GM12878 (cell line): Measurements from ENCODE around the gene LRRC15. TPM values are rescaled to one million over a fixed set of nuclear protein-coding genes. Genes with fewer than 3 reads are reported as not detected.
A peak's percentile ranks its signal among the peaks of the same experiment; 100 is the strongest.

Experiments used
- BACH1 ChIP-seq: fragments of 450-650 bp; IDR thresholded peaks from 2 replicates; pipeline ENCODE4 v1.6.1; 2017; ENCODE audit warnings: mild to moderate bottlenecking, borderline replicate concordance
- JUND ChIP-seq: IDR thresholded peaks from 2 replicates; pipeline ENCODE4 v1.6.1; 2012; ENCODE audit warnings: low read depth, mild to moderate bottlenecking, low read length, improper control_type of control experiment, moderate library complexity
- MYC ChIP-seq: IDR thresholded peaks from 2 replicates; pipeline ENCODE4 v1.6.1; 2011; ENCODE audit warnings: mild to moderate bottlenecking, low read length, moderate library complexity, inconsistent platforms; ENCODE audit not compliant: insufficient read depth, insufficient replicate concordance, insufficient read length, severe bottlenecking
- NRF1 ChIP-seq: conservative IDR thresholded peaks from 2 replicates; pipeline ENCODE4 v1.6.1; 2011; ENCODE audit warnings: mild to moderate bottlenecking, low read depth, low read length, improper control_type of control experiment
- TCF3 ChIP-seq: IDR thresholded peaks from 2 replicates; pipeline ENCODE4 v1.6.1; 2012; ENCODE audit warnings: low read depth, mild to moderate bottlenecking, low read length, borderline replicate concordance; ENCODE audit not compliant: insufficient read depth
- polyA plus RNA-seq, 11 experiments: library from polyadenylated mRNA; depleted of rRNA in 4 of 11; unstranded in 6 of 11; stranded (reverse) in 5 of 11; fragments of >200 nt; fragmentation: Nextera tagmentation in 4 of 11; fragmentation: Illumina TruSeq in 1 of 11; extraction: Ambion mirVana in 4 of 11; extraction: Trizol in 1 of 11; gene quantifications; 1 replicate in 1 of 11; 2 replicates in 10 of 11; pipeline versions ENCODE4 v1.2.1 to v1.2.3, GENCODE V29; 2011 to 2016; ENCODE audit warnings: inconsistent platforms in 2 of 11, missing spikeins in 2 of 11, low read depth in 1 of 11
- total RNA-seq, 4 experiments: library from RNA; depleted of rRNA in 3 of 4; stranded (reverse); fragments of >200 nt in 3 of 4; fragmentation: Illumina TruSeq in 1 of 4; extraction: Trizol in 1 of 4; gene quantifications; 2 replicates each; pipeline versions ENCODE4 v1.2.1 to v1.2.3, GENCODE V29; 2013 to 2021
- TF ChIP-seq, protein P1 (sequence below): fragments of 450-650 bp; IDR thresholded peaks from 2 replicates; pipeline ENCODE4 v1.6.1; 2017; ENCODE audit warnings: antibody characterized with exemption, mild to moderate bottlenecking, moderate library complexity
- TF ChIP-seq, protein P2 (sequence below): IDR thresholded peaks from 2 replicates; pipeline ENCODE4 v1.6.1; 2011; ENCODE audit warnings: low read depth, mild to moderate bottlenecking, low read length, moderate library complexity, borderline replicate concordance; ENCODE audit errors: extremely low read depth
- TF ChIP-seq, protein P3 (sequence below): fragments of 450-650 bp; IDR thresholded peaks from 2 replicates; pipeline ENCODE4 v1.6.1; 2016; ENCODE audit warnings: mild to moderate bottlenecking

LRRC15 gene
- total and polyA plus RNA-seq, 10 of the 15 experiments (the other 5 are each of a cell fraction or from before 2014, with no cell fraction given), result not detected

DNA sequence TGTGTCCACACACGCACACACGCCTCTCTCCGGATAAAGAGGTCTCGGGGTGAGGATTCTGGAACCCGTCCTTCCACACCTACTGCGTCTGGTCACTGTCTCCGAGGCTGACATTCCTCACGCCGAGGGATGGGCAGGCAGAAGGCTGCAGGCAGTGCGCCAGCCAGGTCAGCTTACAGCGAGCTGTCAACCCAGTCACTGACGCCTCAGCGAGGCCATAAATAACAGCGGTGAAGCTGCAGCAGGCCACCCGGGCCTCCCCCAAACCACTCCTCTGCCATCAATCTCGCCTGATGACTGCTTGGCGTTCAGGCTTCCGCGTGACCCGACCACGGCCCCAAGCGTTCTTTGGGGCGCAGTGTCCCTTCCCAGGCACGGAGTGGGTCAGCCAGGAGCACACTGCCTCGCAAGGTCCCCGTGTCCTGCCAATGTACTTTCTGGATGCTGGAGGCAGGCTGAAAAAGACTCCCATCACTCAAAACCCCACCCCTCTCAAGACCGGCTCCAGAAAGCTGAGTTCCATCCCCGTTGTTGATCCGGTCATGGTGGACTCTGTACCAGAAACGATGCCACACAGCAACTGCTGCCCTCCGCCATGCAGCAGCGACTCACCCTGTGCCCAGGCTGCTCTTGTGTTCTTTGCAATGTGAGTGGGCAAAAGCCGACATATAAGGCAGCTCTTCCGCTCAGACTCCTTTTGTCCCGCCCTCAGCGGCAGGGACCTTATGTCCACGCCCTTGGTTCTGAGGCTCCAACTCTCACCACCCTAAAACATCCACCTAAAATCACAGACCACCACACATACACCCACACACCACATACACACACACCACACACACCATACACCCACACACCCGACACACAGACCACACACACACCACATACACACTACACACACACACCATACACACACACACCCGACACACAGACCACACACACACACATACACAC, 45.5 kb downstream of the LRRC15 start (continued):
- TF ChIP-seq, protein P1, sequence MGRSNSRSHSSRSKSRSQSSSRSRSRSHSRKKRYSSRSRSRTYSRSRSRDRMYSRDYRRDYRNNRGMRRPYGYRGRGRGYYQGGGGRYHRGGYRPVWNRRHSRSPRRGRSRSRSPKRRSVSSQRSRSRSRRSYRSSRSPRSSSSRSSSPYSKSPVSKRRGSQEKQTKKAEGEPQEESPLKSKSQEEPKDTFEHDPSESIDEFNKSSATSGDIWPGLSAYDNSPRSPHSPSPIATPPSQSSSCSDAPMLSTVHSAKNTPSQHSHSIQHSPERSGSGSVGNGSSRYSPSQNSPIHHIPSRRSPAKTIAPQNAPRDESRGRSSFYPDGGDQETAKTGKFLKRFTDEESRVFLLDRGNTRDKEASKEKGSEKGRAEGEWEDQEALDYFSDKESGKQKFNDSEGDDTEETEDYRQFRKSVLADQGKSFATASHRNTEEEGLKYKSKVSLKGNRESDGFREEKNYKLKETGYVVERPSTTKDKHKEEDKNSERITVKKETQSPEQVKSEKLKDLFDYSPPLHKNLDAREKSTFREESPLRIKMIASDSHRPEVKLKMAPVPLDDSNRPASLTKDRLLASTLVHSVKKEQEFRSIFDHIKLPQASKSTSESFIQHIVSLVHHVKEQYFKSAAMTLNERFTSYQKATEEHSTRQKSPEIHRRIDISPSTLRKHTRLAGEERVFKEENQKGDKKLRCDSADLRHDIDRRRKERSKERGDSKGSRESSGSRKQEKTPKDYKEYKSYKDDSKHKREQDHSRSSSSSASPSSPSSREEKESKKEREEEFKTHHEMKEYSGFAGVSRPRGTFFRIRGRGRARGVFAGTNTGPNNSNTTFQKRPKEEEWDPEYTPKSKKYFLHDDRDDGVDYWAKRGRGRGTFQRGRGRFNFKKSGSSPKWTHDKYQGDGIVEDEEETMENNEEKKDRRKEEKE, result no peak
- TF ChIP-seq BACH1 (no peak), MYC (no peak), TCF3 (peak; percentile 6; the same call in 1 of the 2 replicates), JUND (no peak), NRF1 (no peak)
- TF ChIP-seq, protein P2, sequence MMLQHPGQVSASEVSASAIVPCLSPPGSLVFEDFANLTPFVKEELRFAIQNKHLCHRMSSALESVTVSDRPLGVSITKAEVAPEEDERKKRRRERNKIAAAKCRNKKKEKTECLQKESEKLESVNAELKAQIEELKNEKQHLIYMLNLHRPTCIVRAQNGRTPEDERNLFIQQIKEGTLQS, result no peak
- TF ChIP-seq, protein P3, sequence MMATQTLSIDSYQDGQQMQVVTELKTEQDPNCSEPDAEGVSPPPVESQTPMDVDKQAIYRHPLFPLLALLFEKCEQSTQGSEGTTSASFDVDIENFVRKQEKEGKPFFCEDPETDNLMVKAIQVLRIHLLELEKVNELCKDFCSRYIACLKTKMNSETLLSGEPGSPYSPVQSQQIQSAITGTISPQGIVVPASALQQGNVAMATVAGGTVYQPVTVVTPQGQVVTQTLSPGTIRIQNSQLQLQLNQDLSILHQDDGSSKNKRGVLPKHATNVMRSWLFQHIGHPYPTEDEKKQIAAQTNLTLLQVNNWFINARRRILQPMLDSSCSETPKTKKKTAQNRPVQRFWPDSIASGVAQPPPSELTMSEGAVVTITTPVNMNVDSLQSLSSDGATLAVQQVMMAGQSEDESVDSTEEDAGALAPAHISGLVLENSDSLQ, result peak; percentile 85
